GM21576 (cell line): ENCODE results near the gene NCOR2.

Experiments
- ATAC-seq: cut with Tn5 transposase; IDR thresholded peaks from one replicate; pipeline ENCODE4 v1.9.1; 2021; ENCODE audit warnings: mild to moderate bottlenecking, moderate library complexity; ENCODE audit not compliant: unreplicated experiment

The NCOR2 gene

DNA sequence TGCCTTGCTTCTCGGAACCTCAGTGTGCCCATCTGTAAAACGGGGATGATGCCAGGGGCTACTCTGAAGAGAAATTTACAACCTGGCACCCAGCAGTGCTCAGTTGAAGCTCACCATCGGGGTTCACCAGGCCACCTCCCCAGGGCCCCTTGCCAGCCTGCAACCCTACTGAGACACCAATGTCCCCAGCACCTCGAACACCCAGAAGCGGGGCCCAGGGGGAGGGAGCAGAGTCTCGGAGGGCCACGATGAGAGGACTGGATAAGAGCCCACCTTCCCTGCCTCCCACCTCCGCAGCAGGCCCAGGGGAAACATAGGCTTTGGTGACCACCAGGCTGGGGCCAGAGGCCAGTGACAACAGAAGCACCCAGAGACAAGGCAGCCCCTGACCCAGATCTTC lies 22.4 kb downstream of the NCOR2 start:
- no peak for ATAC-seq

GRCh38 chr12:124544311-124544970 lies 23.0 kb downstream of the NCOR2 start:
- ATAC-seq: no peak

DNA sequence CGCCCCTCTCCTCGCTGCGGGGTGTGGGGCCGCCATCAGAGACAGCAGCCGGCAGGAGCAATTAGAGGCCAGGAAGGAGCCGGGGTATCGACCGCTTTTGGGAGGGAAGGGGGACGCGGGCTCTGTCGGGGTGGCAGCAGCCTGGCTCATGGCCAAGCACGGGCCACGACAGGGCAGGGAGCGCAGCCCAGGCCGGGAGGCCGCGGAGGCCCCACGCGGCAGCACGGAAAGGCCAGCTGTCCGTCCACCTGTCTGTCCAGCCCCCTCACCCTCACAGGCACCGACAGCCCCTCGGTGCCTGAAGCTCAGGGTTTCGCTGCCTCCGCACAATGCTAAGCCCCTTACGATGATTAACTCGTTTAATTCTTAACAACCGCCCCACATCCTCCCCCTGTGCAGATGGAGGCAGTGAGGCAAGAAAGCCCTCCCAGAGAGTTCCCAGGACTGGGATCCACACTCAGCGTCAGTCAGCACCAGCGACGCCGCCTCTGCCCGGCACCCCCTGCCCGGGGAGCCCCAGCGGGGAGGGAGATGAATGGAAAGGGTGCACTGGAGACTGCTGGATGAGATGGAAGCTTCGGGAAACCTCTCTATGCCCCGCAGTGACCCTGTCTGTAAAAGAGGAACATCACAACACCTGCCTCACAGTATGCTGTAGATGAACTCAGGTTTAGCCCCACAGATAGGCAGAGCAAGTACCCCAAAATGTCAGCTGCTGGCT lies 23.7 kb downstream of the NCOR2 start:
- ATAC-seq: no peak

DNA sequence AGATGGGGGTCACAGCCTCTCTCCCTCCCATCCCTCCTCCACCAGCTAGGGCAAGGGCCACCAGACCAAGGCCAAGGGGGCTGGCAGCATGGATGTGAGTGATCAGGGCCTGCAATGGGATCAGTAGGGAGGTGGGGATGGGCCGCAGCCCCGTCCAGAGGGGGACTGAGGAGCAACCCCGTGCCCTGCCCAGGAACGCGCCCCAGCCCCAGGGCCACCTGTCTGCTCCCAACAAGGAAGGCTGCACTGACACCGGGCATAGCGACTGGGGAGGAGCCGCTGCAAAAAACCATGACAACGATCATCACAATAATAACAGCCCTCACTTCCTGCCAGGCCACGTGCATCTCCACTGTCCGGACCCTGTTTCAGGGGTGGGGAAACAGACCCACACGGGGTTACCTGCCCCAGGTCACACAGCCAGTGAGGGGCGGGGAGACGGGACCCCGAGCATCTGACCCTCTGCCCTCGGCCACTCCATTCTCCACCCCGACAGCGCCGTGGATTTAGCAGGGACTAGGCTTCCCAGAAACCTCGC lies 24.3 kb downstream of the NCOR2 start:
- no peak for ATAC-seq

GRCh38 chr12:124542021-124542949 lies 25.1 kb downstream of the NCOR2 start:
- no peak for ATAC-seq

- ATAC-seq: no peak
These were observed 26.1 kb downstream of the NCOR2 start for GRCh38 chr12:124541322-124541721.

DNA sequence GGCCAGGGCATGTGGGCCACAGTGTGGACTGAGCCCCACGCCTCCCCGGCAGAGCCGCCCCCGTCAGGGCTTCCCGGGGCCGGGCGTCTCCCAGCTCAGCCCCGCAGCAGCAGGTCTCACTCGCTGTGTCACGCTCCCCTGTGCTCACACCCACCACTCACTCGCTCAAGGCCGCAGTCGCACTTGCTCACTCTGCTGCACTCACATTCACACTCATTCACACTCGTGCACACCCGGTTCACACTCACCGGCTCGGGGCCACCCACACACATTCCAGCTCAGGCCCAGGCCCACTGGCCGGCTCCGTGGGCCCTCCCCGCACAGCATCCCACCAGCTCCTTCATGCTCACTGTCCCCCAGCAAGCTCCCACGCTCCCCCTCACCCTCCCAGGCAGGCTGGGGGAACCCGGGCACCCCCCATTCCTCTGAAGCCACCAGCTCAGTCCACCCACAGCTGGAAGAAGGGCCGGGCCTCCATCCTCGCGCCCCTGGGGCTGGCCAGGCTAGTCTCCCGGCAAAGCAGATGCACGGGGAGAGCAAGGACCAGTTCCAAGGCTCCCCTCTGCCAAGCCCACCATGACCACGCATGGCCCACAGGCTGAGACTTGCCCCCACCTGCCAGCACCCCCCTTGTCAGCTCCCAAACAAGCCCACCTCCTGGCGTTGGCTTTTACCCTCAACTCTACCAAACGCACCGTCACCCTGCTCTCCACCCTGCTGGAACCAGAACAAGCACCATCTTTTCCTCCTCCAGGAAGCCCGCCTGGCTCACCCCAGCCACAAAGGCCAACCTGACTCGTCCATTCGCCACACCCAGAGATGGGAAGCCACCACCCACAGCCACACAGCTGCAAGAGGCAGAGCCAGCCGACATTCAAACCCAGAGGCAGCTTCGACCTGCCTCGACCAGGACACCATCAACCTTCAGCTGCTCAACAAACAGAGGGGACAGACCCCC lies 28.0 kb downstream of the NCOR2 start:
- ATAC-seq: no peak

DNA sequence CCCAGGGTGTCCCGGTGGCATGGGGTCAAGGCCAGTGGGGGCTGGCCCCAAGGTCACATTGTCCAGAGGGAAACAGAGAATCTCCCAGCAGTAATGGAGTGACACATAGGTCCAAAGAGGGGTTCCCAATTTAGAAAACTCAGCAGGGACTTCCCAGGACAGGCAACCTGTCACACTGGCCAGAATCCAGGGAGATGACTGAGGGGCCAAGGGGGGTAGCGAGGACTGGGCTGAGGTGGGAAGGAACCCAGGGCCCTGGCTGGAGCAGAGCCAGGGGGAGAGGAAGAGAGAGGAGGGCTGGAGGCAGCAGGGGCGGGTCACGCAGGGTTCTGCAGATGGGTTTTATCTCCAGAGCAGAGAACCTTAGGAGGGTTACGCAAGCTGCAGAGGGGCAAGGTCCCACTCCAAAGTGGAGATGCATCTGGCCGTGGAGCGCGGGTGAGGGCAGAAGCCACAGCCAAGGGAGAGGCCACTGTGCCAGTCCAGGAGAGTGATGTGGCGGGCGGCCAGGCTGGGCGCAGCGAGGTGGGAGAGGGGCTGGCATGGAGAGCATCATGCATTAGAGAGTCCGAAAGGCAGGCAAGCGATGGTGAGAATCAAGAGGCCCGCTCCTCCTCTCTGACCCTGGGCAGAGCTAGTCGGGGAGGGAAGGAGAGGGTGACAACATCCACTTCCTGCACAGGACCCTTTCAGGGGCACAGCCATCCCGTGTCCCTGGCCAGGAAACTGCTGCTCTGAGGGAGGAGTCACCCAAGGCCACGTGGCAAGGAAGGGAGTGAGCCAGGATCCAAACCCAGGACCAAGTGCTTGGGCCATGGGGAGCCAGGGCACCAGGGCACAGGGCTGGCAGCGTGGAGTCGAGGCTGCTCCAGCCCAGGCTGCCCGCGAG lies 29.0 kb downstream of the NCOR2 start:
- ATAC-seq: no peak

GRCh38 chr12:124537525-124538193 lies 29.8 kb downstream of the NCOR2 start:
- ATAC-seq: no peak

- no peak for ATAC-seq
These were observed 30.8 kb downstream of the NCOR2 start for GRCh38 chr12:124536641-124537040.

GRCh38 chr12:124534776-124535740 lies 32.4 kb downstream of the NCOR2 start:
- ATAC-seq: no peak

DNA sequence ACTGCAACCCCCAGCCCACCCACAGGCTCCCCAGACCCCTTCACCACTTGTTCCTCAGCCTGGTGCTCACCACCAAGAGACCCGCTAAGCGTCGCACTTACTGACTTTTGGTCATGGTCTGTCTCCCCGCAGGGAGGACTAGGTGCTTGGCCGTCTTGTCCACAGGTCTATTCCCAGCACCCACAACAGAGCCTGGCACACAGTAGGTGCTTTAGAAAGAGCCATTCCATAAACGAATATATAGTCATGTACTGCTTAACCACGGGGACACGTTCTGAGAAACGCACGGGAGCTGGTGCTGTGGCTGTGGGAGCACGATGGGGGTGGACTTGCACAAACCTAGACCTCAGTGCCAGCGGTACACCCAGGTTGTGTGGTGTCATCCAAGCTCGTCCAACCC lies 34.0 kb downstream of the NCOR2 start:
- no peak for ATAC-seq

DNA sequence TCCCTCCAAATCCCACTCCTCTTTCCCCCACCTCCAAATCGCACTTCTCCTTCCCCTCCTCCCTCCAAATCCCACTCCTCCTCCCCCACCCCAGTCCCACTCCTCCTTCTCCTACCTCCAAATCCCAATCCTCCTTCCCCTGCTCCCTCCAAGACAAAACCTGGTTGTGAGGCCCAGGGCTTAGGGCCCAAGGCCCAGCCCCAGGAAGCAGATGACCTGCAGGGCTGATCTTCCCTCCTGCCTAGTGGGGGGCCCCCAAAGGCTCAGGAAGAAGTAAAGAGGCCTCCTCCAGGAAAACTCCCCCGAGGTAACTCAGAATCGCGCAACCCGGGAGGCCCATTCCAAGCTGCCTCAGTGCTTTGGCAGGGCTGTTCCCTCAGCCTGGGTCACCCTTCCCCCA lies 34.4 kb downstream of the NCOR2 start:
- no peak for ATAC-seq

GRCh38 chr12:124532331-124532750 lies 35.1 kb downstream of the NCOR2 start:
- no peak for ATAC-seq

DNA sequence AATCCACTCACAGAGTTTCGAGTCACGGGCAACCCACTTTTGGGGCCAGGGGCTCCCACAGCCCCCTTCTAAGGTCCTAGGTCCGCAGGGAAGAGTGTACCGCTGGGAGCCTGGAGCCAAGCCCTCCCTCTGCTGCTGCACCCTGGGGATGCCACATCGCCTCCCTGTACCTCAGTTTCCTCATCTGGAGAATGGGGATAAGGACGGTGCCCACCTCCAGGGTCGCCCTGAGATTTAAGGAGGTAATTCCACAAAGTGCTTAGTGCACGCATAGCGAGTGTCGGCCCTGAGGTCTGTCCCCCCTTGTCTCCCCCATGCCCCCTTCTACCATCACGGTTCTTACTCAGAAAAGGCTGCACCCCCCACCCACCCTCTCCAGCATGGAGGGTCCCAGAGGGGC lies 35.5 kb downstream of the NCOR2 start:
- ATAC-seq: no peak

GRCh38 chr12:124531281-124531745 lies 36.1 kb downstream of the NCOR2 start:
- no peak for ATAC-seq

- ATAC-seq: no peak
These were observed 36.7 kb downstream of the NCOR2 start for GRCh38 chr12:124530637-124531263.
